Lower lobe of right lung (tissue), 2 donors: Measurements from ENCODE around the gene TMEM184B. TPM values are rescaled to one million over a fixed set of nuclear protein-coding genes. Genes with fewer than 3 reads are reported as not detected.

Experiments used
- ATAC-seq, 2 donors: fragments of 200-7000 bp; cut with Tn5 transposase; one replicate each; pipeline ENCODE4 v1.9.1; 2020 to 2022; ENCODE audit warnings: mild to moderate bottlenecking in 2 of 2, moderate library complexity in 2 of 2
- DNase-seq: peaks from one replicate; pipeline ENCODE4 v3.0.0-alpha.2; 2020
- H3K27ac ChIP-seq: fragments of 200-600 bp; one replicate; pipeline ENCODE4 v1.8.0; 2022
- H3K27me3 ChIP-seq: fragments of 200-600 bp; one replicate; pipeline ENCODE4 v1.8.0; 2022; ENCODE audit warnings: low read depth
- H3K36me3 ChIP-seq: fragments of 200-600 bp; one replicate; pipeline ENCODE4 v1.8.0; 2022; ENCODE audit warnings: mild to moderate bottlenecking
- H3K4me1 ChIP-seq: fragments of 200-600 bp; one replicate; pipeline ENCODE4 v1.8.0; 2022
- H3K4me3 ChIP-seq: fragments of 200-600 bp; one replicate; pipeline ENCODE4 v1.8.0; 2022; ENCODE audit warnings: mild to moderate bottlenecking
- H3K9me3 ChIP-seq: fragments of 200-600 bp; one replicate; pipeline ENCODE4 v1.8.0; 2022
- CTCF ChIP-seq: fragments of 200-600 bp; IDR thresholded peaks from one replicate; pipeline ENCODE4 v1.8.0; 2022; ENCODE audit warnings: antibody characterized with exemption, mild to moderate bottlenecking
- intact Hi-C: fragments of 100-400 bp; cut with DNase I; formaldehyde crosslinking; loops from one replicate; pipeline ENCODE4 v1.11.0; 2022
- total RNA-seq: library from RNA; stranded (reverse); fragmentation: NEBNext Ultra II Directional; extraction: Animal tissue kit (Norgen Biotek cat#: 25700); gene quantifications from one replicate; pipeline ENCODE4 v1.2.1, GENCODE V29; 2021
- donor health status: DM: no; HTN: yes; CAD: no; lungs with severe emphysema.

Gene TMEM184B
- total RNA-seq, 1 donor from 2014 or later, result 77.7 TPM

DNA sequence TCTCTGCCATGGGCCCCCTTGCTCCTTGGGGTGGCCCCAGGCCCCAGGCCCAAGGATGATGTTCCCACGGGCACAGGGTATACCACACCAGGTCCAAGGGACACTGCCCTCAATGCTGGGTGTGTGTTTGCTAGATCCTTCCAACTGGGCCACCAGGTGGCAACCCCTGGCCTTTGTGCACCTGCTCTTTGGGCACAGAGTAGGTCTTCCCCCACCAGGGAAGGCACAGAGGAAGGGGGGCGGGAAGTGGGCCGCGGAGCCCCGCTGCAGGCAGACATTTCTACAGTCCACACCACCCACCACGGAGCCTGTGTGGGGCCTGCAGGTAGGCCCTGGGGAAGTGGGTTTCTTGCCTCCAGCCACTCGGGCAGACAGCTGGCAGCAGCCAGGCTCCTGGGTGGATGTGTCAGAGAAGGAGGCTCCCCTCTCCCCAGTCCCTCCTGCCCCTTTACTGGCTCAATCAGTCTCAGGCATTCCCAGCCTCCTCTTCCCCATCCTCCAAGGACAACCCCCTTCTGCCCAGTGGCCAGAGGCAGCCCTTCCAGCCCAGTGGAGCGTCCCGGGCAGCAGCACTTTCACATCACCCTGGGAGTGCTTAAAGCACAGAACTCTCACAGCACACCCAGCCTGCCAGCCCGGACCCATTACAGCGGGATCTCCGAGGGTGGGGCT is 49.4 kb downstream of the TMEM184B start:
- Histone ChIP-seq H3K36me3 (peaks cover 72% of the 10 kb centered on the region), H3K27ac (peak overlapping the region; percentile 58), H3K4me1 (peaks cover 53% of the 10 kb centered on the region), H3K9me3 (no peaks in the 10 kb centered on the region), H3K27me3 (no peaks in the 10 kb centered on the region), H3K4me3 (no peak overlapping the region)
- intact Hi-C loops, result no loop called here
- DNase-seq, result no peak
- no peak for TF ChIP-seq CTCF
- no peak for ATAC-seq

DNA sequence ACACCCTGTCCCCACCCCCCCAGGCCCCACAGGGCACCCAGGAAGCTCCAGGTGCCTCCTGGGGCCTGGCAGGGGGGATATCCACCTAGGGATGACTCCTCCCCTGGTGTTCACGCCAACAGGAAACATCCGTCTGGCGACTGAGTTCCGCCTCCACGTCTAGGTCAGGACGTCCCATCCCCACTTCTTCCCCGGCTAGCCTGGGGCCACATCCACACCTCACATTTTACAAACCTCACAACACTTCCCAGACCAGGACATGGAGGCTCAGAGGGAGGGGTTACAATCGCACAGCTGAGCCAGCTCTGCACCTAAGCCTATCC is 50.1 kb downstream of the TMEM184B start:
- intact Hi-C loops, result no loop called here
- Histone ChIP-seq H3K4me3 (no peak overlapping the region), H3K4me1 (peaks cover 53% of the 10 kb centered on the region), H3K27ac (peak overlapping the region; percentile 58), H3K9me3 (no peaks in the 10 kb centered on the region), H3K27me3 (no peaks in the 10 kb centered on the region), H3K36me3 (peaks cover 65% of the 10 kb centered on the region)
- ATAC-seq, result no peak
- DNase-seq, result no peak
- no peak for TF ChIP-seq CTCF

DNA sequence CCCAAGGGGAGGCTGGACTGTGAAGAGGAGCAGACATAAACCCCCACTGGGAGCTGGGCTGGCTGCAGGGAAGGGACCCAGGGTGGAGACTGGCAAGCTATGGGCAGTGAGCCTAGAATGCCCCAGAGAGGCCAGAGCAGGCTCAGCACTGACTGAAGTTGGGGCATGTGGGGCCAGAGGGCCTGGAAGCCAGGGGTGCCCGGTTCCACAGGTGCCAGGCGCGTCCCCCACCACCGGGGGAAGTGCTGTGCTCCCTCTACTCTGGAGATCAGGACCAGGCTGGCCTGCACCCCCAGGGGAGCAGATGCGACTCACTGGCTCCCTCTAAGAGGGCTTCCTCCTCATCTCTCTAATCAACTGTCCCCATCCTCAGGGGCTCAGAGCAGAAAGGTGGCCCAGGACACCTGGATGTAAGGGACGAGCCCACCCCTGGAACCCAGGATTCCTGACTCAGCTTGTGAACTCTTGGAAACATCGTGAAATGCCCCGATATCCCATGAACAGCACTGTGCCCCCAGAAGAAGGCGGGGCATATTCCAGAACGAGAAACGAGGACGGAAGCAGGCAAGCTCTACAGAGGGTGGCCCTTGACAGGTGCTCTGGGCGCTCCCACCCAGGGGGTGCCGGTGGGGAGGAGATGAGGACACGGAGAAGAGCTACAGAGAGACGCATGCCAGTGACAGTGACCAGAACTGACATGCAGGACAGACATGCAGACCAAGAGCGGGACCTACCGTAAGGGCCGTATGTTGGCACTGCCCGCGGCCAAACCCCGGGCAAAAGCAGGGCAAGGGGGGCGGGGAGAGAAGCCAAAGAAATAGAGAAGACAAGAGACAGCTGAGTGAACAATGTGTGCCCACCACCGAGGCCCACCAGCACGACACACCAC is 50.7 kb downstream of the TMEM184B start:
- no peaks in the 10 kb centered on the region for H3K9me3 ChIP-seq
- peaks cover 49% of the 10 kb centered on the region for H3K4me1 ChIP-seq
- no peak for DNase-seq
- intact Hi-C loops, result no loop called here
- peak overlapping the region; percentile 58 for H3K27ac ChIP-seq
- ATAC-seq, result no peak
- H3K36me3 ChIP-seq, result peaks cover 60% of the 10 kb centered on the region
- H3K27me3 ChIP-seq, result no peaks in the 10 kb centered on the region
- H3K4me3 ChIP-seq, result no peak overlapping the region
- TF ChIP-seq CTCF, result no peak

GRCh38 chr22:38221407-38221806 is 51.4 kb downstream of the TMEM184B start:
- intact Hi-C loops, result no loop called here
- TF ChIP-seq CTCF, result no peak
- H3K27ac ChIP-seq, result no peak overlapping the region
- DNase-seq, result no peak
- no peaks in the 10 kb centered on the region for H3K9me3 ChIP-seq
- H3K4me1 ChIP-seq, result peaks cover 49% of the 10 kb centered on the region
- H3K27me3 ChIP-seq, result no peaks in the 10 kb centered on the region
- no peak for ATAC-seq
- no peak overlapping the region for H3K4me3 ChIP-seq
- peaks cover 54% of the 10 kb centered on the region for H3K36me3 ChIP-seq

GRCh38 chr22:38220653-38221386 is 52.0 kb downstream of the TMEM184B start:
- H3K36me3 ChIP-seq, result peaks cover 48% of the 10 kb centered on the region
- ATAC-seq (no peak), DNase-seq (no peak)
- no peak overlapping the region for H3K4me3 ChIP-seq
- intact Hi-C loops, result no loop called here
- H3K27ac ChIP-seq, result peak overlapping the region; percentile 85
- TF ChIP-seq CTCF, result no peak
- no peaks in the 10 kb centered on the region for H3K9me3 ChIP-seq
- H3K27me3 ChIP-seq, result no peaks in the 10 kb centered on the region
- H3K4me1 ChIP-seq, result peaks cover 49% of the 10 kb centered on the region
